Trophoblast cell (in vitro differentiated cells and primary cell): ENCODE results near the gene GRIK4.
A peak's percentile ranks its signal among the peaks of the same experiment; 100 is the strongest.

Experiments
- DNase-seq, 2 donors: peaks; one replicate each; pipeline ENCODE4 v3.0.0-alpha.2; 2016
- H2AFZ ChIP-seq: 2 replicates; pipeline ENCODE4 v1.6.1; 2013; ENCODE audit warnings: low read length, moderate library complexity, mild to moderate bottlenecking; ENCODE audit not compliant: insufficient read depth, poor library complexity
- H2AK5ac ChIP-seq: 2 replicates; pipeline ENCODE4 v1.6.1; 2013; ENCODE audit warnings: mild to moderate bottlenecking, low read length
- H2BK120ac ChIP-seq: 2 replicates; pipeline ENCODE4 v1.6.1; 2013; ENCODE audit warnings: low read length, mild to moderate bottlenecking, moderate library complexity; ENCODE audit not compliant: insufficient read depth, poor library complexity
- H2BK12ac ChIP-seq: 2 replicates; pipeline ENCODE4 v1.6.1; 2013; ENCODE audit warnings: mild to moderate bottlenecking, low read length, moderate library complexity
- H2BK5ac ChIP-seq: 2 replicates; pipeline ENCODE4 v1.6.1; 2013; ENCODE audit warnings: low read length, low read depth, moderate library complexity, mild to moderate bottlenecking; ENCODE audit not compliant: poor library complexity
- H3K14ac ChIP-seq: 2 replicates; pipeline ENCODE4 v1.6.1; 2013; ENCODE audit warnings: mild to moderate bottlenecking, low read length
- H3K18ac ChIP-seq: 2 replicates; pipeline ENCODE4 v1.6.1; 2013; ENCODE audit warnings: mild to moderate bottlenecking, low read length
- H3K23ac ChIP-seq: 2 replicates; pipeline ENCODE4 v1.6.1; 2013; ENCODE audit warnings: low read length
- H3K27ac ChIP-seq: 2 replicates; pipeline ENCODE4 v1.5.1; 2013; ENCODE audit warnings: low read depth, mild to moderate bottlenecking, inconsistent platforms, low read length, moderate library complexity
- H3K27me3 ChIP-seq: 2 replicates; pipeline ENCODE4 v1.6.1; 2013; ENCODE audit warnings: inconsistent platforms, mild to moderate bottlenecking, low read length, moderate library complexity; ENCODE audit not compliant: insufficient read depth
- H3K36me3 ChIP-seq, 2 experiments: 1 replicate in 1 of 2; 2 replicates in 1 of 2; pipeline ENCODE4 v1.6.1; 2013; ENCODE audit warnings: low read length in 2 of 2, mild to moderate bottlenecking in 2 of 2, moderate library complexity in 1 of 2; ENCODE audit not compliant: insufficient read depth in 2 of 2, control insufficient read depth in 1 of 2
- H3K4ac ChIP-seq: 2 replicates; pipeline ENCODE4 v1.6.1; 2013; ENCODE audit warnings: low read depth, mild to moderate bottlenecking, low read length, moderate library complexity
- H3K4me1 ChIP-seq, 2 experiments: 1 replicate in 1 of 2; 2 replicates in 1 of 2; pipeline ENCODE4 v1.6.1; 2013; ENCODE audit warnings: low read length in 2 of 2, mild to moderate bottlenecking in 2 of 2, moderate library complexity in 1 of 2; ENCODE audit not compliant: insufficient read depth in 2 of 2, control insufficient read depth in 1 of 2
- H3K4me2 ChIP-seq: 2 replicates; pipeline ENCODE4 v1.6.1; 2013; ENCODE audit warnings: inconsistent platforms, mild to moderate bottlenecking, low read length, moderate library complexity
- H3K4me3 ChIP-seq: 2 replicates; pipeline ENCODE4 v1.5.1; 2013; ENCODE audit warnings: mild to moderate bottlenecking, low read depth, low read length, inconsistent platforms
- H3K79me1 ChIP-seq: one replicate; pipeline ENCODE4 v1.6.1; 2013; ENCODE audit warnings: low read length
- H3K79me2 ChIP-seq: 2 replicates; pipeline ENCODE4 v1.6.1; 2013; ENCODE audit warnings: low read length, mild to moderate bottlenecking; ENCODE audit not compliant: control insufficient read depth, insufficient read depth, poor library complexity
- H3K9ac ChIP-seq: 2 replicates; pipeline ENCODE4 v1.6.1; 2013; ENCODE audit warnings: mild to moderate bottlenecking, low read length
- H3K9me3 ChIP-seq: 2 replicates; pipeline ENCODE4 v1.6.1; 2013; ENCODE audit warnings: low read depth, mild to moderate bottlenecking, control low read depth, inconsistent platforms, low read length; ENCODE audit not compliant: insufficient read depth
- H4K12ac ChIP-seq: 2 replicates; pipeline ENCODE4 v1.6.1; 2013; ENCODE audit warnings: low read depth, mild to moderate bottlenecking, low read length, moderate library complexity
- H4K8ac ChIP-seq: 2 replicates; pipeline ENCODE4 v1.6.1; 2013; ENCODE audit warnings: low read depth, mild to moderate bottlenecking, low read length, moderate library complexity
- H4K91ac ChIP-seq: one replicate; pipeline ENCODE4 v1.6.1; 2013; ENCODE audit warnings: low read depth, mild to moderate bottlenecking, low read length, moderate library complexity
- WGBS: extraction: QIAGEN DNeasy Blood & Tissue Kit; methylation state at CpG from one replicate; pipeline ENCODE4 v1.1.7; 2013; ENCODE audit warnings: missing lambda C conversion rate; ENCODE audit not compliant: insufficient read length, insufficient coverage; ENCODE audit errors: extremely low coverage; 5-methylcytosine and 5-hydroxymethylcytosine counted together

The GRIK4 gene

DNA sequence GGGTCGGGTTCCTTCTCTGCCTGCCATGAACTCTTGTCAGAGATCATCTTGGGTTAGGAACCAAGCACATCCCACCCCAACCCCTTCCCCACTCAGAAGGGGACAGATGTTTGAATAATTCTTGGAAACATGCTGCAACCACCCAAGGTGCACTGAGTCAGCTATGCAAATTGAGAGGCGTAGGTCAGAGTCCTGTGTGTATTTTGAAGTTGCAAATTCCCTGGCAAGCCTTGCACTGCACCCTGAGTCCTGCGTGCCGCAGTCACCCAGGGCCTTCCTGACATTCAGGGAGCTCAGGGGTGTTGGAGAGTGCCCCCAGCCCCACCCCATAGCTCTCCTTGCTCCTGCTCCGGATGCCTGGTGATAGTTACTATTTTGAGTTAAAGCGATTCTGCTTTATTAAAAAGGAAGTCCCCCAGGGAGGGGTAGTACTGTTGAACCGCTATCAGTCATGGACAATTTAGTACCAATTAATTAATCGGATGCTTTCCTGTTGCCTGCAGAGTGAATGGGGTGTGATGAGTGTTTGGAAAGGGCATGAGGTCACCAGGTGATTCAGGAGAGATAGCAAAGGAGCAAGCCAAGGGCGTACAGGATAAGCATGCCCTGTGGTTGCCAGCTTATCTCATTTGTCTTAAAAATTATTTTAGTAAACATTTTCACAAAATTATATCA is 123.7 kb downstream of the GRIK4 start:
- no peak overlapping the region for H3K18ac ChIP-seq
- H3K14ac ChIP-seq: no peak overlapping the region
- H3K27ac ChIP-seq: no peak overlapping the region
- no peaks in the 10 kb centered on the region for H3K79me1 ChIP-seq
- H4K12ac ChIP-seq: no peak overlapping the region
- H2AFZ ChIP-seq: no peak overlapping the region
- no peak overlapping the region for H4K91ac ChIP-seq
- H3K27me3 ChIP-seq: no peaks in the 10 kb centered on the region
- peaks cover 3% of the 10 kb centered on the region for H3K9me3 ChIP-seq
- no peak overlapping the region for H2AK5ac ChIP-seq
- H3K4me1 ChIP-seq: no peaks in the 10 kb centered on the region
- no peak overlapping the region for H3K4ac ChIP-seq
- H3K36me3 ChIP-seq: no peaks in the 10 kb centered on the region
- H3K4me3 ChIP-seq: no peak overlapping the region
- H4K8ac ChIP-seq: no peak overlapping the region
- no peaks in the 10 kb centered on the region for H3K79me2 ChIP-seq
- no peak overlapping the region for H2BK12ac ChIP-seq
- no peak overlapping the region for H3K4me2 ChIP-seq
- H2BK120ac ChIP-seq: no peak overlapping the region
- no peak for DNase-seq
- no peak overlapping the region for H3K23ac ChIP-seq
- no CpG with 5 or more reads among the region's 9 CpGs for WGBS
- H3K9ac ChIP-seq: no peak overlapping the region
- H2BK5ac ChIP-seq: no peak overlapping the region

DNA sequence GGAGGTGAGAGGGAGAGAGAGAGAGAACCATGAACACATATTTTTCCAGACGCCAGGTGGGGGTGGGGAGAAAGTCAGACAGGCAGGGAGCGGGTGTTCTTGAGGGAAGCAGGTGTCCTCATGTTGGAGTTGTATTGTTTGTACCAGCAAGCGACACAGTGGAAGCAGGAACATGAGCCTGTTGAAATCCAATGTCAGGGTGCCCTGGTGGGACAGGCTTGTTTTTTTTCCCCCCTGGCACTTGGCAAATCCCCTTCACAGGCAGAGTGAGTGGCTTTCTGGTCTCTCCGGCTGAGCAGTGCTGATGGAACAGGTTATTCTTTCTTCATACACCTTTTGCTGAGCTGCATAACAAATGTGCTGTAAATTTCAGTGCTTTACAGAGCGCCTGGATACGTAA is 125.6 kb downstream of the GRIK4 start:
- Histone ChIP-seq H3K9ac (no peak overlapping the region), H2BK12ac (no peak overlapping the region), H3K4me1 (no peaks in the 10 kb centered on the region), H2BK120ac (no peak overlapping the region), H3K14ac (no peak overlapping the region), H2AK5ac (no peak overlapping the region), H2AFZ (no peak overlapping the region), H3K36me3 (no peaks in the 10 kb centered on the region), H4K8ac (no peak overlapping the region), H2BK5ac (no peak overlapping the region), H3K27ac (no peak overlapping the region), H3K9me3 (no peaks in the 10 kb centered on the region), H3K4ac (no peak overlapping the region), H3K23ac (no peak overlapping the region), H3K4me2 (no peak overlapping the region), H3K18ac (no peak overlapping the region), H3K4me3 (no peak overlapping the region), H3K79me2 (no peaks in the 10 kb centered on the region), H4K12ac (no peak overlapping the region), H4K91ac (no peak overlapping the region), H3K79me1 (no peaks in the 10 kb centered on the region), H3K27me3 (no peaks in the 10 kb centered on the region)
- WGBS: no CpG with 5 or more reads among the region's 6 CpGs
- no peak for DNase-seq

- no peak overlapping the region for H4K12ac ChIP-seq
- no peak overlapping the region for H2AK5ac ChIP-seq
- H3K79me2 ChIP-seq: no peaks in the 10 kb centered on the region
- DNase-seq: peak; percentile 65 to 85
- peaks cover 2% of the 10 kb centered on the region for H3K9me3 ChIP-seq
- H3K4ac ChIP-seq: no peak overlapping the region
- no peak overlapping the region for H4K91ac ChIP-seq
- H3K4me3 ChIP-seq: no peak overlapping the region
- H3K27ac ChIP-seq: no peak overlapping the region
- no peaks in the 10 kb centered on the region for H3K79me1 ChIP-seq
- H3K36me3 ChIP-seq: no peaks in the 10 kb centered on the region
- no CpG with 5 or more reads among the region's 10 CpGs for WGBS
- H2BK12ac ChIP-seq: no peak overlapping the region
- H4K8ac ChIP-seq: no peak overlapping the region
- no peak overlapping the region for H3K9ac ChIP-seq
- no peak overlapping the region for H2BK5ac ChIP-seq
- H2BK120ac ChIP-seq: no peak overlapping the region
- H3K27me3 ChIP-seq: peaks cover 6% of the 10 kb centered on the region
- H3K4me1 ChIP-seq: peaks cover 0 to 7% of the 10 kb centered on the region in 2 experiments
- H2AFZ ChIP-seq: no peak overlapping the region
- H3K14ac ChIP-seq: no peak overlapping the region
- H3K4me2 ChIP-seq: no peak overlapping the region
- H3K18ac ChIP-seq: no peak overlapping the region
- no peak overlapping the region for H3K23ac ChIP-seq
These were observed 130.8 kb downstream of the GRIK4 start for GRCh38 chr11:120642196-120642894.

- no CpG with 5 or more reads among the region's 6 CpGs for WGBS
- no peak overlapping the region for H3K27ac ChIP-seq
These were observed 131.7 kb downstream of the GRIK4 start for GRCh38 chr11:120643284-120643683.

More at GRCh38 chr11:120643284-120643683, 131.7 kb downstream of the GRIK4 start:
- Histone ChIP-seq H4K12ac (no peak overlapping the region), H2BK12ac (no peak overlapping the region), H2AK5ac (no peak overlapping the region), H3K4me3 (no peak overlapping the region), H3K79me1 (no peaks in the 10 kb centered on the region), H3K27me3 (peaks cover 6% of the 10 kb centered on the region), H3K4me1 (peaks cover 0 to 7% of the 10 kb centered on the region in 2 experiments), H3K79me2 (no peaks in the 10 kb centered on the region), H2BK120ac (no peak overlapping the region), H3K18ac (no peak overlapping the region), H3K36me3 (no peaks in the 10 kb centered on the region), H3K4me2 (no peak overlapping the region), H3K9ac (no peak overlapping the region), H4K91ac (no peak overlapping the region), H3K9me3 (peaks cover 2% of the 10 kb centered on the region), H2AFZ (no peak overlapping the region), H3K23ac (no peak overlapping the region), H4K8ac (no peak overlapping the region), H3K4ac (no peak overlapping the region), H2BK5ac (no peak overlapping the region), H3K14ac (no peak overlapping the region)
- DNase-seq: peak; percentile 83
